ENCODE measurements around the gene RPL31.

RPL31 gene

DNA sequence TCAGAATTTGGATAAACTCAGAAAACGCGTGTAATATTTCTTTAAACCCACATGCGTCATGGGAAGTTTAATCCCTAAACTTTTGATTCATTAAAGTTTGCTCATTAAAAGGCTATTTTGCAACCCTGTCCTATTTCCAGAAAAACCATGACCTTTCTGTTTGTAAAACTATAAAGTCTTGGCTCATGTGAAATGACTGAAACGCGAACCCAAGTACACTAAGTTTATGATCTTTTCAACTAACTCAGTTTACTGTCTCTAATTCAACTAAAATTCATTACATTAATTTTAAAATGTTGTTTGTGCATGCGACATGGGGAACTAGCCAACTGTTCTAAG is 3.9 kb upstream of the RPL31 start:
- DNase-seq, result no peak

DNA sequence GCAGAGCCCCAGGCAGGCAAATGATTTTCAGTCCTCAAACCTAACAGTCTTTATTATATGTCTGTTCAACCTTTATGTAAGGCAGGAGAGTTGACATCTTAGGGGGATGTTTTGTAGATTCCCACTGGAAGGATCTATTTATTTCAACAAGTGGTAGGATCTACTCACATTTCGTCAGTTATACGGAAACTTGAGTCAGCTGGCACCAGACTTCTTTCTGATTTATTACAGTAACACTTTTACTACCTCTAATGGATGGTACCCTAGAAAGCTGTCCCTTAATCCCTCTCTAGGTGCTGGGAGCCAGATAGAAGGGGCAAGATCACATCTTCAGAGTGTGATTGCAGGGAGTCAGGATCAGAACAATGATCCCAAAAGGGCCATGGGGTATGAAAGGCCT is 2.1 kb upstream of the RPL31 start:
- DNase-seq, result no peak

DNA sequence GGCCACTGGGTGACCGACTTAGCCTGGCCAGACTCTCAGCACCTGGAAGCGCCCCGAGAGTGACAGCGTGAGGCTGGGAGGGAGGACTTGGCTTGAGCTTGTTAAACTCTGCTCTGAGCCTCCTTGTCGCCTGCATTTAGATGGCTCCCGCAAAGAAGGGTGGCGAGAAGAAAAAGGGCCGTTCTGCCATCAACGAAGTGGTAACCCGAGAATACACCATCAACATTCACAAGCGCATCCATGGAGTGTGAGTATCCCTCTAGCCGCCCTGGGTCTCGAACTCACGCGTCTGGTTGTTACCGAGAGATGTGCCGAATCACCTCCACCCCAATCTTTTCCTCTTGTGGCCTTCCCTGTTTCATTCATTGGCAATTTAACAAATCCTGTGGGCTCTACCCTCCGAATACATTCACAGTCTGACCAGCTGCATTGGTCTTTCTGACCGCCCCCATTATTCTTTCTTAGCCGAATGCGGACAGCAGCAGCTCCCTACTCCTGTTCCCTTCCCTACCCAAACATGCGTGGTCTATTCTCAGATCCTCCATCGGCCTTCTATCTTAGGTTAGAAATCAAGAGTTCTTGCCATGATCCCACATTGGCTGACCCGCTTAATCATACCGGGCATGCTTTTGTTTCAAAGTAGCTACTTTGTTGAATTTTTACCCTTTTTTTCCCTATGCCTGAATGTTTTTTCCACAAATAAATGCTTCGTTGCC is 631 bp downstream of the RPL31 start:
- no peak for DNase-seq

DNA sequence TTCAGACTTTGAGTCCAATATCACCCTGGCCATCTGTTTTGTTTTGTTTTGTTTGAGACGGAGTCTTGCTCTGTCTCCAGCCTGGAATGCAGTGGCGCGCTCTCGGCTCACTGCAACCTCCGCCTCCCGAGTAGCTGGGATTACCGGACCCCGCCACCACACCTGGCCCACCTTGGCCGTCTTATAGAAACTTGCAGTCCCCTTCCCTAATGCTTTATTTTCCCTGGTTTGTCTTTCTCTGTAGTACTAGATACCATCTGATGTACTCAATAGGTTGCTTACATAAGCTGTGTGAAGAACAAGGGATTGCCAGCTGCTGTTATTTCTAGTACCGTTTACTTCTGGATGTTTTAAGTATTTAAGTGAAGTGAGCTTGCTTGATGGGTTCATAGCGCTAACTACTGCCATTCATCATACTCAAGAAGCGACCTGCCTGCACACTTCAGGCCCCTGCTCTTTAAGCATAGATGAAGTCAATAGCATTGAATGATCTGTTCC is 1.2 kb downstream of the RPL31 start:
- no peak for DNase-seq

DNA sequence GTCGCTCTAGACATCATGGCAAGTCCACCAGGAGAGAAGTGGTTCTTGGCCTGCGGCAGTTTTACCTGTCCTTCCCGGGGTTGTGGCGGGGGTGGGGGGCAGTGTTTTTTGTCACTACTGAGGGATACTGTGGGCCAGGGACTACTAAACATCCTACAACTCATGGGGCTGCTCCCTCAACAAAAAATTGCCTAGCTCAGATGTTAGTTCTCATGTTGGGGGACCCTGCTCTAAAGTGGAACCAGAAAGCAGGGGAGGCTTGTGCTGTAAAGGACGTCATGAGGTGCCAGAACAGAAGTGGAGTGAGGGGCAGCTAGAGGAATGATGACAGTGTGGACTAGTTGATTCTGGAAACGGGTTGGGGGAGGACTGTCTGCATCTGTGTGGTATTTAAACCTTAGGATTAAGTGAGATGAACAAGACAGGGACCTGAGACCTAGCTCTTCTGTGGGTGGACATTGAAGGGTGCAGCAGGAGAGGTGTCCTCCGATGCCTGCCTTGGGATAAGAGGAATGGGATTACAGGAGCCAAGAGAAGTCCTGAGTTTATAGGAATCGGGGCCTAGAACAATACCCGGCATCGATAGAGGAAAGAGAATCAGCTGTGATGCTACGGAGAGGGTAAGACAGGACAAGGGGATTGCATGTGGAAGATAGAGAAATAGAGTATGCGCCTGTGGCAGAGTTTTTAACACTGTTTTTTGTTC is 2.7 kb downstream of the RPL31 start:
- no peak for DNase-seq

DNA sequence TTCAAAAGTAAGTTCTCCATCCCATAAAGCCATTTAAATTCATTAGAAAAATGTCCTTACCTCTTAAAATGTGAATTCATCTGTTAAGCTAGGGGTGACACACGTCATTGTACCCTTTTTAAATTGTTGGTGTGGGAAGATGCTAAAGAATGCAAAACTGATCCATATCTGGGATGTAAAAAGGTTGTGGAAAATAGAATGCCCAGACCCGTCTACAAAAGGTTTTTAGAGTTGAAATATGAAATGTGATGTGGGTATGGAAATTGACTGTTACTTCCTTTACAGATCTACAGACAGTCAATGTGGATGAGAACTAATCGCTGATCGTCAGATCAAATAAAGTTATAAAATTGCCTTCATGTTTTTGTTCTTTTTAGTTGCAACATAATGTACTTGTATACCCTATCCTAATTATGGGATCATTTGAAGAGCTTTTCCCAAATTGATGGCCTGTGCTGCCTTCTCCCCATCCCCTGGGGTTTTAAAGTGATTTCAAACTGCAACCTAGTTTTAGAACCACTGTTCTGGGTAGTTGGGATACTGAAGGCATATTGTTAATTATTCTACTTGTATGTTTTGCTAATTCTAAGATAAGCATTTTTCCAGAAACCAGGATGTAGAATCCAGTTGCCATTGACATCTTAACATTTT is 4.1 kb downstream of the RPL31 start:
- no peak for DNase-seq

DNA sequence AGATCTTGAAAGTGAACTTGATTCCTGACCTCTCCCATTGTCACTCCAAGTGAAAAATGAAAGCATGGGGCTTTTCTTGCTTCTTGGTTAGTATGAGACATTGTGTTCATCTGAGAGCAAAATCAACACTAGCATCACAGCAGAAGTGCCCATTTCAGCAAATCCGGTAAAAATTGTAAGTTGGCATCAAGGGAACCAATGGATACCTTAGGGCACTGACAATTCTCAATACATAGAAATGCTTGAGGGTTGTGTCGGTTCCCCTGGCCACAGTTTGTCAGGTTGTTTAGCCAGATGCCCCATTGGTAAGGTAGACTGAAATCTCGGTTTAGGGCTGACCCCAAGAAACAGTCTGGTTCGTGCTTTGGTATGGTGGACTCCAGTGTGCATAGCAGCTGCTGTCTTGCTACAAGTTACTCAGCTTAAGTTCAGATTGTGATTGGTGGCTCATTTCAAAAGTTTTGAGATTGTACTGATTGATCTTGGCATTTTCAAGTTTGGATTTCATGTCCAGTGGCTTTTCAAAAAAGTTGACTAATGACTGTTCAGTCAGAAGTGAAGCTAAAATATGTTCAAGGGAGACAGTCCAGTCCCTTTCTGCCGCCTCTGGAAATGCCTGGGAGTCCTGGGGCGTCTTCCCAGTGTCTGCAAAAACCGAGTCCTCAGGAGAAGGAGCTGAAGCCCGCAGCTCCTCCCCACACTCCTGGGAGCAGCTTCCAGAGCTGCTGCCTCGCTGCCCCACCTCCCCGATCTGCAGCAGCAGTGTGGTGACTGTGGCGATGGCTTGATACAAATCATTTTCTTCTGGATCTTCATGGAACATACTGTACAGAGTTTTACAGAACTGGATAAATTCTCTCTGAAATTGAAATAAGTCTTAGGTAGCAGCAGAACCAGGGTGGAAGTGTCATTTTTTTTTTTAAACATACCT is 5.6 kb downstream of the RPL31 start:
- no peak for DNase-seq

DNA sequence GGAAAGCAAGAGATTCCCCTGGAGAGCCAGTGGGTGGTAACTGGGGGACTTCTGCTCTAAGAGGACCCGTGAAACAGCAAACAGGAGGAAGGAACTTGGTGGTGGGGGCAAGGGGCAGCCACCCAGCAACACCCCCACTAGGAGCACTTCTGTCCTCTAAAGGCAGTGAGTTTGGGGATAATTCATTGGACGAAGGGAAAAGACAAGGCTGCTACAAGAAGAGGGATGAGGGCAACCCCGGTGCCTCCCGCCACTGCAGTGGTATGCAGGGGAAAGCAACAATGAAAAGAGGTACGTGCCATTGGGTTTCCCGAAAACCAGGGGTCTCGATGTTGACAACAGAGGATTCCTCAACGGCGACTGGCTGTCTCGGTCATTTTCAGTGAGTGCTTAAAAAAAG is 9.1 kb downstream of the RPL31 start:
- no peak for DNase-seq

DNA sequence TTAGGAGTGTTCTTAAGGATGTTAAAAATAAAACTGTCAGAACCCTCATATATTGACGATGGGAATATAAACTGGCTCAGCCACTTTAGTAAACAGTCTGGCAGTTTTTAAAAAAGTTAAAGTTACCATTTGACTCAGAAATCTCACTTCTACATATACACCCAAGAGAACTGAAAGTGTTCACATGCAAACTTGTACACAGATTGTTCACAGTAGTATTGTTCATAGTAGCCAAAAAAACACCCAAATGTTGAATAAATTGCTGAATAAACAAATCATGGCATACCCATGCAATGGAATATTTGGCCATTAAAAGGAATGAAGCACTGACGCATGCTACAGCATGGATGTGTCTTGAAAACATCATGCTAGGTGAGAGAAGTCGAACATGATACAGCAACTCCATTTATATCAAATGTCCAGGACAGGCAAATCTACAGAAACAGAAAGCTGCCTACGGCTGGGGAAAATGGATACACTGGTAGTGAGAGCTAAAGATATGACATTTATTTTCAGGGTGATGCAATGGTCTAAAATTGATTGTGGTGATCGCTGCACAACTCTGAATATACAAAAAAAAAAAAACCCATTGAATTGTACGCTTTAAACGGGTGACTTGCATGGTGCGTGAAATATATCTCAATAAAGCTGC is 10.1 kb downstream of the RPL31 start:
- DNase-seq, result no peak

DNA sequence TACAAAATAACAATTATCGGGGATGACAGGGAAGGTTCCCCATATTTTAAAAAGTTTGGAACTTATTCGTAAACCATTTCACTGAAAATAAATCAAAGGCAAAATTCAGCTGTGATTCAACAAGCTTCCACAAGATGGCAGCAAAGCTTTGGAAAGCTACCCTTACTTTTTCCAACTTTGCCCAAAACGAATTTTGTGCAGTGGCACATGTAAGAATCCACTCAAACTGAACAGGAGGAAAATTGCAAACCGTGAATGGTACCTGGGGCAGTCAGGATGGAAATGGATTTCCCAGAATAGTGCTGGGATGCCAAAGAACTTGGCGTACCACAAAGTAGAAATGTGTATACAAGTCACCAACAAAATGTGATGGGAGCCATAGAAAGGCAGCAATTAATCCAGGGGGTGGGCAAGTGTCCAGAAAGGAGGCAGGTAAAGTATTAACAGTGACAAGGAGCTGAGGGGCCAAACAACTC is 10.7 kb downstream of the RPL31 start:
- no peak for DNase-seq

DNA sequence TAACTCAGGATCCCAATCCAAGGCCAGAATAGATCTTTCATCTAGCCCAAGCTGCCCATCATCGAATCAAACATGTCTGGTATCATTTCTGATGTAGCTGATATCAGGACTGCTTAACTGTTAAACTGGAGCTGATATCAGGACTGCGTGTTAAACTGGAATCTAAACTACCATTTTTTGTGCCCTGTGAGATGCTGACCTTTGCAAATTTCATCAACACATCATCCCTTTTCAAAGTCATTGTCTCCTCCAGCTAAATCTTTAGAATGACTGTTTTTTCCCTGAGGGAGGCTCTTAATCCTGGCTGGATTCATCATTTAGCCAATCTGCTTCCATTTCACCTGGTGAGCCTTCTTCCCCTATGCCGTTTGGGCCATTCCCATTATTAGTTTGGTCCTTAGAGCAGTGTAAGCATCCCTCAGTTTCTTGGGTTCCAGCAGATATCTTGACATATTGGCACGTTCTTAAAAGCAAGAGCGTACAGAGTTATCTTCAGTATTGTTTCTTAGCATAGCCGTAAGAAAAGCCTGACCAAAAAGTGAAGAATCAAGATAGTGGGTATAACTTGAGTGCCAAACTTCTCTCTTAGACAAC is 12.3 kb downstream of the RPL31 start:
- no peak for DNase-seq

DNA sequence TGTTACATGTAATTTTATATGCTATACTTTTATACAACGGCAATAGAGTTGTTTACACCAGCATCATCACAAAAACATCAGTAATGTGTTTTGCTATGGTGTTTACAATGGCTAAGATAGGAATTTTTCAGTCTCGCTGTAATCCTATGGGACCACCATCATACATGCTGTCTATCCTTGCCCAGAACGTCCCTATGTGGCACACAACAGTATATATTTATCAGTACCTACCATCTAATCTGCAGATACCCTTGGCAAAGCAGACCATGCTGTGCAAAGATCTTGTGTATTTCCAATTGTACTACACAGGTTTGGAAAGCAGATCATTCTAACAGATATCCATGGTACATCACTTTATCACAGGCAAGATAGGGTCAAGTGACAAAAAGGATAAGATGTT is 15.3 kb downstream of the RPL31 start:
- no peak for DNase-seq

DNA sequence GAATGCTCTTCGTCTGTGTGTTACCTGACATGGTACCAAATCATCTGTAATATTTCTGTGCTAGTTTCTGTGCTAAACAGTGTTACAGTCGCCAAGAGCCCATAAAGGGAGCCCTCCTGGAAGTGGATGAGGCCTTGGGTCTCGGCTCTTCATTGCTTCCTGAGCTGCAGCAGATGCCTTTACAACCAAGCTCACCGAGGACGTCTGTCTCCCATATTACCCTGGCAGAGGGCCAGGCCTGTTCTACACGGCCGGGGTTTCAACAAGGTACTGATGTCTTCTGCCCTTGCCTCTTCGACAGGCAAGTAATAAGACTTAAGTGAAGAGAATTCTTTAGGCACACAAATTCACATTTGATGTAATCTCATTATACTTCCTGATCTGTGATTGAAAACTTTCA is 16.8 kb downstream of the RPL31 start:
- no peak for DNase-seq

DNA sequence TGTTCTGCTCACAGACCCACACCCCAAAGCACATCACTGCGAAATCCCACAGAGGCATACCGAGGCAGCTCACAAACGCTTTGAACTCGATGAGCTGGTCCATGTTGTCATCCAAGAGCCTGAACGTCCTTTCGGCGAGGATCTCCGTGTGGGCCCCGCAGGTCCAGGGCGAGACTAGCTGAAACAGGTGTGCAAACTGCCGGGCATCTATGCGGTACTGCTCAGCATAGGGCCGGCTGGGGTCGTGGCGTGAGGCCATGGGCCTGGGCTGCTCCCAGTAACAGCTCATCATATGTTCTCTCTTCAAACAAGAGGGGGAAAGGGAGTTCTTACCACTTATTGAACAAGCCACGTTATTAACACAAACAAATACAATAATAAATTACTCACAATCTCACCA is 20.1 kb downstream of the RPL31 start:
- no peak for DNase-seq

DNA sequence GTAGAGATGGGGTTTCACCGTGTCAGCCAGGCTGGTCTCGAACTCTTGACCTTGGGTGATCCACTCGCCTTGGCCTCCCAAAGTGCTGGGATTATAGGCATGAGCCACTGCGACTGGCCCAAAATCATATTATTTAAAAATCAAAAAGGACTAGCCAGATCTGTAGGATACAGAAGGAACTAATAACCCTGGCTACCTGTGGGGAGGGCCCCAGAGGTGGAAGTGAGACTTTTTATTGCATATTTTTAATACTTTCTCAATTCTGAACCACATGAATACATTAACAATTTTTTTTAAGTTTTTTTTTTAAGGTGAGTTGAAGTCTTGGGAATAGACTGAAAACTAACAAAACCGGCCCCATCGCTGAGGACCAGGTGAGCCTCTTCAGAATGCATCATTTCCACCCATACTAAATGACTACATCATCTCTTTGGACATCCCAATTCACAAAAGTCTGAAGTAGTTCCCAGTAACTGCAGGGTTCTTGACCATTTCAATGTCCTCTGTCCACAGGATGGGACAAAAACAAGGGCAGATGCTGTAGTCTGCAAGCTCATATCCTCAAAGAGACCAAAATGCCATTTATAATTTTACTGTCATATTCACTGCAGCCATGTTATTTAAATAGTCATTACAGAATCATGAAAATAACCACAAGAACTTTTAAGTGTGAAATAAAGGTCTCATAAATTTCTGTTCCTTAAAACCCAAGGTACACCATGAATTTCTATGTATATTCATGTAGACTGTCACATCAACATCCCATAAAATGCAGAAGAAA is 21.4 kb downstream of the RPL31 start:
- no peak for DNase-seq

DNA sequence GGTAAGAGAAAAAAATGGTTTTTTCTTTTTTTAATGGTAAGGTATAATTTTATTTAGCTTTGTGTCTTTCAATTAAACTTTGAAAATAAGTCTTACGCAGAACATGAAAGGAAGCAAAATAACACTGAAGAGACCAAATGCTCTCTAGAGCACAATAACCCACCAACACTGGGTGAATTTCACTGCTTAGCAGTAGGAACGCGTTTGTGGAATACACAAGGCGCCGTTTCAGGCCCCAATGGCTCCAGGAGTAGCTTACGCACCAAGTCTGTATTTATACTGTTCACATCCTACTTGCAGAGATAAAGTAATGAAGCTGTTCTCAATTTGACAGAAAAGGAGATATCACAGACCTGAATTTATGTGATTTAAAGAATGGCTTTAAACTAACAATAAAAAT is 23.5 kb downstream of the RPL31 start:
- no peak for DNase-seq

DNA sequence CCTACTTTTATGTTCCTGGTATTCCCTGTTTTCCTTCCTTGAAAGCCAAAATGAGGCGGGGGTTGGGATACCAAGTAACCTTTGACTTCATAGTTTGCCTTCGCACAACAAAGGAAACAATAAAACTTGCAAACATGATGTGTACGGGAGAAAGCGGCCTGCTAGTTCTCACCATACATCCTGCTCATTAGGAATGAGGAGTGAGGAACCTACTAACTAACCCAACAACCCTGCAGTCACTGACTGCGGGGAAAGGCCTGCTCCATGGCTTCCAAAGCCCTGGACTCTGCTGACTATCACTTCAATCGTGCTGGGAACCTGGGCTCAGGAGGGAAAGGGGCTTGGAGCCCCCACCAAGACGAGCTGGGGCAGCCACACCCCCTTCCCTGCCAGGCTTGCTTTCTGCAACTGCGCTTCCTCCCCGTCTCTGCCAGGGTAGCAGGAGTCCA is 24.2 kb downstream of the RPL31 start:
- no peak for DNase-seq

DNA sequence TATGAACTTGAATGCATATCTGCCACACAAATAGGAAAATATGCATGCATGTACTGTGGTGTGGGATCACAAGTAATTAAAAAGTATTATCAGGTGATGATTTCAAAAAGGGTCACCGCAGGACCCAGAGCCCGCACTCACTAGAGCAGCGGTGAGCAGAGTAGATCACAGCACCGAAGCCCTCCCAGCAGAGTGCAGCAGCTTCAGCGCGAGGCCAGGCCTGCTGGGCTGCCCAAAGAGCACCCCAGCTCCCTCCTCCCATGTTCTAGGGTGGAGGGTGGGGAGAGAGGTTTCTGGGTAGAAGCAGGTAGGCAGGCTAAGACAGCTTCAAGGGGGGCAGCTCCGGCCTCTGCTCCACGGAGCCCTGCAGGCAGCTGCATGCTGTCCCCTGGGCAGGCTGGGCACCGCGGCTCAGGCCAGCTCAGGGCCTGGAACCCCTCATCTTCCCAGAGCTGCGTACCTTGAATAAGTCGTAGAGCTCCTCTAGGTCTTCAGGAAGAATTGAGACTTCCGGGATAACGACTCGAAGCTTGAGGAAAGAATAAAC is 24.9 kb downstream of the RPL31 start:
- no peak for DNase-seq

DNA sequence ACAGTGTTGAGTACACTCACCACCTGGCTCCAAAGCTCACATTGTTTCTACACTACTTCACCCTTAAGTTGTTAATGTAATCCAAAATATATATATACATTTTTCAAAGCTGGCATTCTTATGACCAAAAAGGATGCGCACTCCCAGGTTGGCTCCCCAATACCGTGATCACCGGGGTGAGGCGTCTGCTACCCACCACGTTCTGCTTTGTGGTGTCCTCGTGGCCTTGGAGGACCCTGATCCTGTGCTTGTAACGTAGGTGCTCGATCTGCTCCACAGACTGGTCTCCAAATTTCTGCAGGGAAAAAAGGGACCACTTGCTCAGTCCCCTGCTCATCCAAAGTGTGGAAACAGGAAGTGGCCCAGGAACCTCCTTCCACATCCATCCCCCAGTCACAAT is 25.8 kb downstream of the RPL31 start:
- no peak for DNase-seq

DNA sequence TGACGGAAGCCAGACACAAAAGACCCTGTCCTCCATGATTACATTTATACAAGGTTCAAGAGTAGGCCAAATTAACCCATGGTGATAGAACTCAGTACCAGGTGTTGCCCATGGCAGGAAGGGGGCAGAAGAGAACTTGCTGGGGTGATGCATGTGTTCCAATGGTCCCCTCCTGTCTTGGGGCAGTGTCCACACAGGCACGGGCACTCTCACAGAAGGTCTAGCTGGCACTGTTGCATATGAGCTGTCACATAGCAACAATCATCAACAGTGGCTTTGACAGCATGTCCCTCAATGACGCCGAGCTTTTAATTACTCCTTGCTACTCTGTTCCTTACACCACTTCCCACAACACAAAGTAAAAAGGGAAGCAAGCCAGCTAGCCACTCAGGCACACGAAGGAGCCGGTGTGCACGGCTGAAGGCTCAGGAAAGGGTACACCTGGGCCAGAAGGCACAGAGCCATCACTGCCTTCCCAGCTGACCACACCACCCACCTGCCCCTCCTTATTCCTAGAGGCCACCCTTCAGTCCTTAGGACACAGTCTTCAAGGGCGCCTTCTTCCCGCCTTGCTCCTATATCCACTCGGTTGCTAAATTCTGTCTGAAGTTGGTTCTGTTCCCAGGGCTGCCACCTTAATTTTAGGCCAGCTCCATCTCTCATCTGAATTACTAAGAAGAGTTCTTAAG is 28.9 kb downstream of the RPL31 start:
- no peak for DNase-seq
